GM12892 (cell line): Measurements from ENCODE around the gene ZNF219.

ENCODE experiments used
- DNase-seq: peaks from one replicate; pipeline ENCODE4 v3.0.0; 2011; ENCODE audit not compliant: insufficient read length
- FAIRE-seq: peaks from 2 replicates; lab custom pipeline; 2011; peaks lifted over from hg19 to GRCh38; lab: Jason Lieb, UNC
- POLR2A ChIP-seq: IDR thresholded peaks from 2 replicates; pipeline ENCODE4 v1.6.1; 2011; ENCODE audit warnings: low read depth, low read length, control low read depth
- POLR2AphosphoS5 ChIP-seq: IDR thresholded peaks from 2 replicates; pipeline ENCODE4 v1.6.1; 2011; ENCODE audit warnings: low read depth, low read length, control low read depth
- TAF1 ChIP-seq: IDR thresholded peaks from 2 replicates; pipeline ENCODE4 v1.6.1; 2011; ENCODE audit warnings: low read depth, mild to moderate bottlenecking, control low read depth, low read length, borderline replicate concordance

Gene ZNF219

GRCh38 chr14:21091821-21092272 is 6.6 kb downstream of the ZNF219 start:
- TF ChIP-seq POLR2AphosphoS5, result no peak
- TF ChIP-seq TAF1, result no peak
- TF ChIP-seq POLR2A, result no peak
- no peak for FAIRE-seq
- no peak for DNase-seq

- DNase-seq (no peak), FAIRE-seq (no peak)
- no peak for TF ChIP-seq POLR2A
- no peak for TF ChIP-seq TAF1
- TF ChIP-seq POLR2AphosphoS5, result no peak
These were observed 7.4 kb downstream of the ZNF219 start for GRCh38 chr14:21090940-21091663.

GRCh38 chr14:21090194-21090939 is 8.1 kb downstream of the ZNF219 start:
- TF ChIP-seq TAF1 (no peak), POLR2AphosphoS5 (no peak), POLR2A (no peak)
- no peak for FAIRE-seq
- no peak for DNase-seq

- FAIRE-seq (no peak), DNase-seq (no peak)
- TF ChIP-seq TAF1 (no peak), POLR2A (no peak), POLR2AphosphoS5 (no peak)
These were observed 8.6 kb downstream of the ZNF219 start for GRCh38 chr14:21089877-21090193.

- no peak for DNase-seq
- no peak for FAIRE-seq
- TF ChIP-seq POLR2A (no peak), TAF1 (no peak), POLR2AphosphoS5 (no peak)
These were observed 9.2 kb downstream of the ZNF219 start for GRCh38 chr14:21089271-21089670.

- no peak for DNase-seq
- no peak for FAIRE-seq
- TF ChIP-seq POLR2AphosphoS5 (no peak), TAF1 (no peak), POLR2A (no peak)
These were observed 9.8 kb downstream of the ZNF219 start for GRCh38 chr14:21088687-21089086.

GRCh38 chr14:21087294-21088091 is 11.0 kb downstream of the ZNF219 start:
- no peak for DNase-seq
- no peak for FAIRE-seq

GRCh38 chr14:21086908-21087293 is 11.6 kb downstream of the ZNF219 start:
- TF ChIP-seq POLR2AphosphoS5 (no peak), TAF1 (no peak)
- FAIRE-seq, result no peak
- DNase-seq, result no peak

More at GRCh38 chr14:21087294-21088091, 11.0 kb downstream of the ZNF219 start:
- TF ChIP-seq POLR2A (no peak), TAF1 (no peak), POLR2AphosphoS5 (no peak)

GRCh38 chr14:21084998-21085853 is 13.2 kb downstream of the ZNF219 start:
- no peak for TF ChIP-seq POLR2A
- TF ChIP-seq TAF1, result no peak
- TF ChIP-seq POLR2AphosphoS5, result no peak
- FAIRE-seq, result no peak
- no peak for DNase-seq

GRCh38 chr14:21084396-21084795 is 14.1 kb downstream of the ZNF219 start:
- DNase-seq (no peak), FAIRE-seq (no peak)

More at GRCh38 chr14:21084396-21084795, 14.1 kb downstream of the ZNF219 start:
- TF ChIP-seq POLR2A (no peak), TAF1 (no peak), POLR2AphosphoS5 (no peak)
